Colon (tissue), 2 donors: ENCODE data around the gene MMP24.

Experiments
- FAIRE-seq: peaks from 2 replicates; lab custom pipeline; 2012; peaks lifted over from hg19 to GRCh38; lab: Jason Lieb, UNC
- donor health status: control.
- donor health status: control.

The MMP24 gene

DNA sequence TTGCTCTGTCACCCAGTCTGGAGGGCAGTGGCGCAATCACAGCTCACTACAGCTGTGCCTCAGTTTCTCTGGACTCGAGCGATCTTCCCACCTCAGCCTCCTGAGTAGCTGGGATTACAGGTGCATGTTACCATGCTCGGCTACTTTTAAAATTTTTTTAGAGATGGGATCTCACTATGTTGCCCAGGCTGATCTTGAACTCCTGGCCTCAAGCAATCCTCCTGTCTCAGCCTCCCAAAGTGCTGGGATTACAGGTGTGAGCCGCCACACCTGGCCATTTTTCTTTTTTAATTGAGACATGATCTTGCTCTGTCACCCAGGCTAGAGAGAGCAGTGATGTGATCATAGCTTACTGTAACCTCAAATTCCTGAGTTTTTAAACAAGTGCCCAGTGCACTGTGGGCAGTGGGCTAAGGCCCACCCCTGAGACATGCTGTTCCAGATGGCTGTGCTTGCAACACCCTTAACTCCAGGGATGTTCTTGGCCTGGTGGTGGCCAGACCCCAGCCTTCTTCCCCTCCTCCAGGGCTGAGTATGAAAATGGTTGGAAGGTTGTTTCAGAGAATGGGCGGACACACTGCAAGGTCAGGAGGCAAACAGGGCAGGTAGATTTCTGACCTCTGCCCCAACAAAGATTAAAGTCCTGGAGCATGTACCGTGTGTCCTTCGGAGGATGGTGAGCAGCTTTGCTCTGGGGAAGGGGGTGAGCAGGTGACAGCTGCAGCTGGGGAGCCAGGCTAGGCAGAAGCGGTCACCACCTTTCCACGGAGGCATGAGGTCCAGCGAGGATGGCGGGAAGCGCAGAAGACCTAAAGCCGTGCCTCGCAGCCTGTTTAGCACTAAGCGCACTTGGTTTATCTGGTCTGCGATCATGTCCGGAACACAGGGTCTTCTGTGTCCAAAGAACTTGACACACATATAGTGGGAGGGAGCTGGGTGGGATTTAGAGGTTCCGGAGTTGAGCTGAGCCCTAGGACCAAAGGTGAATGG, 67.1 kb downstream of the MMP24 start:
- no peak for FAIRE-seq

DNA sequence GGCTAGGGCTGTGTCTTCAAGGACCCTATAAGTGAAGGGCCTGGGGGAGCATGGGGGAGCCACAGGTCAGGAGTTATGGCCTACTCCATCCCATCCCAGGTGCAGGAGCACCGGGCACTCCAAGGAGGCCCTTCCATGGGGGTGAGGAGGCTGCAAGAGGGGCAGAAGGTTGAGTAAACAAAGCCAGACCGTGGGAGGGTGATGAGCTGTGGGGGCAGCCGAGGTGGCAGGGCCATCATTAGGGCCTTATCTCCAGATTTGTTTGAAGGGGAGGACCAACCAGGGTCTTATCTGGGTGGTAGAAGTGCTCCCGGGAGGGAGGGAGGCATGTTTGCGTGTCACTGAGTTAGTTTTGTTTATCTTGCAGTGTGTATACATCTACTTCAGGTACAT, 67.8 kb downstream of the MMP24 start:
- no peak for FAIRE-seq

DNA sequence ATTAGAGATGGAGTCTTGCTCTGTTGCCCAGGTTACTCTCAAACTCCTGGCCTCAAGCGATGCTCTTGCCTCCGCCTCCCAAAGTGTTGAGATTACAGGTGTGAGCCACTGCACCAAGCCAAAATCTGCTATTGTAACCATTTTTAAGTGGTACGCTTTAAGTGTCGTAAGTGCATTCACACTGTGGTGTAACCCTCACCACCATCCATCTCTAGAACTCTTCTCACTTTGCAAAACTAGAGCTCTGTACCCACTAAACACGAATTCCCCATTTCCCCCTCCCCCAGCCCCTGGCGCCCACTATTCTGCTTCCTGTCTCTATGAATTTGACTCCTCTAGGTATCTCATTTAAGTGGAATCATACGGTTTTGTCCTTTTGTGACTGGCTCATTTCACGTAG, 68.6 kb downstream of the MMP24 start:
- no peak for FAIRE-seq

DNA sequence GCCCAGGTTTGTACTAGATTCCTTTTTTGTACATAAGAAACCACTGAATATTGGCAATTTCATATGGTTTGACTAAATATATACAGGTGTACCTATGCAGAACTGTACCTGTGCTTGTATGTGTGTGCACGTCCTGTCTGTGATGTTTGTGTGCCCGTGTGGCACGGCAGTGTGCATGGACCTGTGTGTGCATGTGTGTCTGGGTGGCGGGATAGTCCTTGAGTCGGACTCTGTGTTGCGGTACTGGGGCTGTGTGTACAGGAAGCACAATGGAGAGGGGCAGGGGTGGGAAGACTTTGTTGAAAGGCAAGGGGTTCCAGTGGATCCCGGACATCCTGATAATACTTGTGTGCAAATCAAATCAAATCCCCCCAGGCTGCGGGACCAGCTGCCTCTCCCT, 69.2 kb downstream of the MMP24 start:
- FAIRE-seq = no peak

DNA sequence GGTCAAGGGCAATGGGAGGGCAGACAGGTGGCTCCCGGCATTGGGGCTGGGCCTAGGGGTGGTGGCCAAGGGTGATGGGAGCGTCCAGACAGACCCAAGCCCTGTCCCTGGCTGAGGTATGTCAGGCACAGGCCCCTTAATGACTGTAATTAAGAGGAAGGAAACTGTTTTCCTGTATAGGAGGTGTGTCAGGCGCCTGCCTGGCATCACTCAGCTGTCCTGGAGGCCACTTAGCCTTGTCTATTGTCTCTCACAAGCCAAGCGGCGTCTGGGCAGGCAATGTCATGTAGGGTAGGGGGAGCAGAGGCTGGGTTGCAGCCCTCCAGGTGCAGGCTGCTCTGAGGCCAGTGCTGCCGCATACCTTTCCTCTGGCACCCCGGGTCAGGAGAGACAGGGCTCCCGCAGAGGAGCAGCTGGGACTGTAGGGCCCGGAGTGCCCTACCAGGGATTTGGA, 69.6 kb downstream of the MMP24 start:
- FAIRE-seq = no peak

DNA sequence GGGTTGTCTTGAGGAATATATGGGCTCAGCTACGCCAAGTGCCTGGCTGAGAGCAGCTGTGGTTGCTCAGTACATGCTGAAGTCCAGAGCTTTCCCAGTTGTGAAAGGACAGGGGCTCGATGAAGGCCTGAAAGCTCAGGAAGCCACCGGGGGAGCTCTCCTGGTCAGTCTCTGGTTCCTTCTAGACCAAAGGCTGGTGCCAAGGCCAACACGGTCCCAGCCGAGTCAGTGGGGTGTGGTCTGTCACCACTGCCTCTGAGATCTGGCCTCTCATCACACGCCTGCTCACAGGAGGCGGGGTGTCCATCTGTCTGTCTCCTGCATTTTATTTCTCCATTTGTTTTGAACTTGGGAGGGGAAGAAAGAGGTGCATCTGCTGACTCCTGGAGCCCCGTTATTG, 70.7 kb downstream of the MMP24 start:
- no peak for FAIRE-seq

DNA sequence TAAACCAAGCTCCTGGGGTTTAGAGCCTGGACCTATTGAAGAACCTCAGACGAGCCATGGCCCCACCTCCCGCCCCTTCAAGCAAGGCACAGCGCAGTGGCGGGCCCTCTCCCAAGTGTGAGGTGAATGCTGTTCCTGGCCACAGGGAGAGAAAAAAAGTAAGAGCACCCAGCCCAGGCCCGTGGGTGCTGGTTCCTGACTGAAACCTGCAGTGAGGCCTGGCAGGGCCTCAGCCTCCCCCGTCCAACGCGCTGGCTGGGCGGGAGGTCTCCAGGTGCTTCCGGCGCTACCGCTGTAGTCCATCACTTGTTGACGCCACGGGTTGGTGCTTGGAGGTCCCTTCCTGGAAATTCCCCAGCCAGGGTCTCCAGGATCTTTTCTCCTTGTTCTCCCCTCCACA, 71.2 kb downstream of the MMP24 start:
- FAIRE-seq = no peak

DNA sequence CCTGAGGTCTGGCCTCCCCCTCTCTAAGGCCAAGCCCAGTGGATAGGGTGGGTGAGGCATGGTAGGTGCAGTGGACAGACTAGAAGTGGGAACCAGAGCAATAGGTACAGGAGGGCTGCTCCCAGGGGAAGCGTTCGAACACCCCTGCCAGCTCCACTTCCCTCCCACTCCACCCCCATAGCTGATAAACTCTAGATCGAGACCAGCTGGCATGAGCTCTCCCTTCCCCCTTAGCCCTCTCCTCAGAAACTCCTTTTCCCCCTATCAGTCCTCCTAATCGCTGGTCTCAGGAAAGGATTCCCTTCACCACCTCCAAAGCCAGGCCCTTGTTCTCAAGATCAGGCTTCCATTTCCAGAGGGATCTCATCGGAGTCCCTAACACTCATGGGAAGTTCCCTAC, 71.8 kb downstream of the MMP24 start:
- FAIRE-seq = no peak

DNA sequence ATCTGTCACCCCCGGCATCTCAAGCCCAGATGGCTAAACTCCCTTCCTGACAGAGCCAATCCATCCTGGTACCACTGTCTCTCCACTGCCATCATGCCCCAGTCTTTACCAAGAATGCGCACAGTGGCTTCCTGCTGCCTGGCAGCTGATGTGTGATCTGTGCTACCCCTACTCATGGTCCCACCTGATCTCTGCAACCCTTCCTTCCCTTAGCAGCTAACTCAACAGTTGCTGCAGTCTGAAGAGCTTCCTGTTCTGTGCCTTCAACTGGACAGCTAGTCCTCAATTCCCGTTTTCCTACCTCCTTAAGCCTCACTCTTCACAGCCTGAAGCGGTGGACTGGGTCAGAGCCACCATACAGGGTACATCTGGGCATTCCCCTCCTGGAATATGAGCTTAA, 73.3 kb downstream of the MMP24 start:
- FAIRE-seq = no peak

DNA sequence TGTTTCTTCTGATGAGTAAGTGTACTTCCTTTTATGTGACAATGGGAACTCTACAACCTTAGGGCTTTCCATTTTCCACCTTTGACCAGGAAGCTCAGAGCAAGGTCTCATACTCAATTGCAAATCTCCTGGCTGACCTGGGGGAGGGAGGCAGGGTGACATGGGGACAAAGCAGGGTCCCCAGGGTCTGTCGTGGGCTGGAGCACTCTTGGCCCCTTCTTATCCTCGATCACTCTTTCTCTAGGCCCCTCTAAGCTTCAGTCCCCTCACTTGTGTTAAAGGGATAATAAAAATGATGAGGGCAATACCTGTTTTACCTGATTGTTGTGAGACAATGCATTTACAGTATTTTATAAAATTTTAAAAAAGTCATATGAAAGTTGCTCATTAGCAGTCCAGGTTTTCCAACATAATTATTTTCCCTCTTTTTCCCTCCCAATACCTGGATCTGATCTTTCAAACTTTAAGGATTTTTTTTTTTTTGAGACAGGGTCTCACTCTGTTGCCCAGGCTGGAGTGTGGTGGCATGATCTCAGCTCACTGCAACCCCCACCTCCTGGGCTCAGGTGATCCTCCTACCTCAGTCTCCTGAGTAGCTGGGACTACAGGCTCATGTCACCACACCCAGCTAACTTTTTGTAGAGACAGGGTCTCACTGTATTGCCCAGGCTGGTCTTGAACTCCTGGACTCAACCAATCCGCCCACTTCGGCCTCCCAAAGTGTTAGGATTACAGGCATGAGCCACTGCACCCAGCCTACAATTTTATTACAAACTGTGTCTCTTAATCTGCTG, 74.2 kb downstream of the MMP24 start:
- no peak for FAIRE-seq

DNA sequence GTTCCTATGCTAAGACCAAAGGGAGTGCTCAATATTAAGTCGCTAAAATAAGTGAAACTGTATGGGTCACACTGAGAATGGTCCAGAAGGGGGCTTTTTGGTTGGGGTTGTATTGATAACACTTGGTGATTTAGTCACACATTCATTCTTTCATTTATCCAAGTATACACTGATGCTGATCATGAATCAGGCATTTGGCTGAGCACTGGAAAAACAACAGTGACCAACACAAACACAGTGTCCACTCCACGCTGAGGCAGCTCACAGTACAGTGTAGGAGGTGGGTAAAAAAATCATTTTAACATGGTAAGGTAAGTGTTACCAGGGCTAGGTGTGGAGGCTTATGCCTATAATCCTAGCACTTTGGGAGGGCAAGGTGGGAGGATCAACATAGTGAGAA, 74.9 kb downstream of the MMP24 start:
- FAIRE-seq = no peak

DNA sequence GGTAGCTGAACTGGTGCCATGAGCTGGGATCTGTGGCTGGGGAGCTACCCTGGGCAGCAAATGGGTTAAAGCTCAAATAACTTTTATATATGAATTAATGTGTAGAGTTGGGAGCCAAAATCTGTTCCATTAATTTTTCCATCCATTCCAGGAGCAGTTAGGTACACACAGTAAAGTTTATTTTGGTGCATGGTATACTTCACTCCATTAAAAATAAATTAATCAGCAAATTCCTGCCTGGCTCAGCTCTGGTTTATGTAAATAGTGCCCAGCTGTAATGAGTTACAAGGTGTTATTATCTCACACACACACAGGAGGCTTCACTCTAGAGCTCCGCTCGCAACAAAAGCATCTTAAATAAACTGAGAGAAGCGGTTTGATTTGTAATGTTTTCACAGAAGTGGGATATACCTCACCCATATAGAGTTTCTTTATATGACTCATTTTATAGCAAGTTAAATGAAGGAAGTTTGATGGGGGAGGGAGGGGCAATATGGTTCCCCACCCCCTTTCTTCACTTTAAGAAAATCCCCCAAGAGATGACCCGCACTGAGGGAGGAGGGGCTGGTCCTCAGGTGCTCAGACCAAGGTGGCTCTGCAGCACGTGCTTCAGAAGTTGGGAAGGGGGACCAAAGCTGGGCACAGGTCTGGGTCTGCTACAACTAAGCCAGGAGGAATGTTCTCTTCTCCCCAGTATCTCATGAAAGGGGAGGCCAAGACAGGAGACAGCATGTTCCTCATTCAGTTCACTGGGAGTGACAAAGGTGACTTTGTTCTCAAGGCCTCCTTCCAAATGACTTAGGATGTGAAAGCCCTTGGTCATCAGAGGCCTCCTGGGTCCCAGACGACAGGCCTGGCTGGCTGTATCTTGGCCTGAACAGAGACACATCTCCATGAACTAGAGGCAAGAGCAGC, 76.2 kb downstream of the MMP24 start:
- FAIRE-seq = no peak

DNA sequence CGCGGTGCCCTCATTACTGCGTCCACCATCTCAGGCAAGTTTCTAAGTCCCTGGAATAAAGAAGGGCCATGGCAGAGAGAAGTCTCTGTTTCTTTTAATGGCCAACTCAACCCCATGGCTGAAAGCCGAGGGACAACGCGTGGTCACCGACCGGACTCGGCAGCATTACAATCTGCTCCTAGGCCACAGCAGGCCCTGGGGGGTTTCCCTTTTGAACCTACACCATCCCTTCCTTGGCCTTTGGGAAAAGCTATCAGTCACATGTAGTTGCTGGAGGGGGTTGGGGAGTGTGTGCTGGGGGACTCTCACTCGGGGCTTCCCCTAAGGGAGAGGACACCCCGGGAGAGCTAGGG, 76.9 kb downstream of the MMP24 start:
- no peak for FAIRE-seq

DNA sequence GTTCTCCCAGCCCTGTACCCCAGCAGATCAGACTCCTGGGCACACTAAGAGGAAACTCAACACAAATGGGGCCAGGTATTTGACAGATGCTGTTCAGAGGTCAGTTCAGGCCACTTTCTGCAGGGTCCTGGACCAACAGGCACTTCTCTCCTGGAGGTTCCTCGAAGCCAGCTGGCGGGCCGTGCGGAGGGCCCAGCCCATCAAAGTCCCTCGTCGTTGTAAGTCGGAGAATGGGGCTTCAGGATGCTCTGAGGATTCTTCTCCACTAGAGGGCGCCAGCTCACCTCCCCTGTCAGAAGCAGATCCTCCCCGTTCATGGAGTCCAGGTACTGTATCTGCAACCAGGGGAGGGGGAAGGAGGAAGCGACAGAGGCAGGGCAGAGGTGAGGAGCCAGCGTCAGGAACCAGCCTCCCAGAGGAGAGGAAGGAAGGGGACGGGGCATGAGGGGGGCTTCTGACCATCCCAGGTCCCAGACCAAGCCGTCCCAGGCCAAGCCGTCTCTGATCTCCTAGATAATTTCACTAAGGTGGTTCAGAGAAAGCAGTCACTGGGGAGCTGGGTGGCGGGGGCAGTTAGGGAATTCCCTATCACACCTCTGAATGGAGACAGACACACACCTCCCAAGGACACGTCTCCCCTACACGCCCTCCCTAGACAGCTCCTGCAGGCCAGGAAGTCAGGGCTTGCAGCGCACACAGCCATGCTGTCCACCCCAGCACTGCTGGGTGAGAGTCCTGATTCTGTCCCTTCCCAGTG, 77.4 kb downstream of the MMP24 start:
- no peak for FAIRE-seq

DNA sequence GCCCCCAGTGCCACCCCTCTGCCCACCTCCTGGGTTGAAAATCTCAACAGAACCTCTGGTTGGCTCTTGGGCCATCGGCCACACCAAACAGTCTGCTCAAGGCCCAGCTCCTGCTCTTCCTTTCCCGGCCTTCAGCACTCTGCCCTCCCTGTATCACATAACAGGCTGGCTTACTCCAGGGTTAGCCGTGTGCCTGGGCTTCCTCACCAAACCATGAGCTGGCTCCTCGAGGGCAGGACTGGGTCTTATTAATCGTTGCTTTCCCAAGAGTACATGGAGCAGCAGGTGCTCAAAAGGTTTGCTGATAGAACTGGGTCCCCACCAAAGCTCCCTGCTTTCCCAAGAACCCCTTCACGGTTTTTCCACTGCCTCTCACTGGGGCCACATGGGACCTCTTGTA, 78.5 kb downstream of the MMP24 start:
- no peak for FAIRE-seq

DNA sequence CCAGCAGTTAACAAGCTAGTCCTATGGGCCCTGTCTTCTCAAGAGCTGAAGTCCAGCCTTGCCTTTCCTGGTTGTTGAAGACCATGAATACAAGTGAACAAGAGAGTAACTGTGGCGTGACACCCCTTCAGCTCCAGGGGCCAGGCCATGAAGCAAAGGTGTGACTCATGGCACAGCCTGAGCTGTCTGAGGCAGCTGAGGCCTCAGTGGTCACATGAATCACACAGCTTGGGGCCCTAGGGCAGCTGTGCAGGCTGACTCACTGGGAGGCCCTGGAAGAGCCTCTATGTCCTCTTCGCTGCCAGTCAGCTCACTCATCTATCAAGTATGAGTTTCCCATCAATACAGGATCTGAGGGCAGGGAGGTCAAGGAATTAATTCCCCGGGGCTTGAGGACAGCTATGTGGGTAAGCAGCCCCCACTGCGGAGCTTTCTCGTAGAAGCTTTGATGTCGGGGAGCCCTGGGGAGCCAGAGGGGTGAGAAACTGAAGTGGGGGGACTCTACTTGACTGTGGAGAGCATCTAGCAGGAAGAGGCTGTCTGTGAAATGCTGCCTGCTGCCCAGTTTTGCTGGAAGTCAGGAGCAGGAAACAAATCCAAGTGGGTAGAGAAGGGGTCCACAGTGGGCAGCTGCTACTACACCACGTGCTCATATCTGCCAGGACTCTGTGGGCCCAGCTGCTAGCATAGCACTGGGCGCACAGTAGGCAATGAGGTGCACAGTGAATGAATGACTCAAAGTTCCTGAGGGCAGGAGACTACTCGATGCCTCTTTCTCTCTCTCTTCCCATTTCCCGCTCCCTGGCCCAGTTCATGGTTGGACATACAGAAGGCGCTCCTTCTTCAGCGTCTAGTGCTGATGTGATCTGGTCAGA, 79.4 kb downstream of the MMP24 start:
- no peak for FAIRE-seq

DNA sequence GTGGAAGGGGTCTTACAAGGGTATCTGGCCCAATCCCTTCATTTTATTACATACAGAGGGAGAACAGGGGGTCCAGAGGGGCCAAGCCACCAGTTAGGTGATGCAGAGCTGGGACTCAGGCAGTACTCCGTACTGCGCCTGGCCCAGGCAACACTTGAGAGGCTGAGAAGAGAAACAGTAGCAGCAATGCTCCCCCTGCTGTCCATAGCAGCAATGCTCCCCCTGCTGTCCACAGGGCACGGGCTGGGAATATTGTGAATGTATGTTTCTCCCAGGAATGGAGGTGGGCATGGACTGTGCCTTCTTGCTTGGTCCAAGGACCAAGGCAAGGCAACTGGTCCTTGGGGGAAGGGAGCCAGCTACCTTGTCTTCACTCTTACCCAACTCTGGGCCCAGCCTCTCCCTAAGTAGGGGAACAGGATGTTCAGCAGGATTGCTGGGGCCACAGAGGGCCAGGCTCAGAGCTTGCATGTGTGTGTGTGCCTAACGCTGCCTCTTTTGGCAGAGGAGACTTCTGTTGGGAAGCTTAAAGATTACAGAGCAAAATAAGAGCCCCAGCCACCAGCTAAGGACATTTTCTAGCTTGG, 80.5 kb downstream of the MMP24 start:
- no peak for FAIRE-seq

DNA sequence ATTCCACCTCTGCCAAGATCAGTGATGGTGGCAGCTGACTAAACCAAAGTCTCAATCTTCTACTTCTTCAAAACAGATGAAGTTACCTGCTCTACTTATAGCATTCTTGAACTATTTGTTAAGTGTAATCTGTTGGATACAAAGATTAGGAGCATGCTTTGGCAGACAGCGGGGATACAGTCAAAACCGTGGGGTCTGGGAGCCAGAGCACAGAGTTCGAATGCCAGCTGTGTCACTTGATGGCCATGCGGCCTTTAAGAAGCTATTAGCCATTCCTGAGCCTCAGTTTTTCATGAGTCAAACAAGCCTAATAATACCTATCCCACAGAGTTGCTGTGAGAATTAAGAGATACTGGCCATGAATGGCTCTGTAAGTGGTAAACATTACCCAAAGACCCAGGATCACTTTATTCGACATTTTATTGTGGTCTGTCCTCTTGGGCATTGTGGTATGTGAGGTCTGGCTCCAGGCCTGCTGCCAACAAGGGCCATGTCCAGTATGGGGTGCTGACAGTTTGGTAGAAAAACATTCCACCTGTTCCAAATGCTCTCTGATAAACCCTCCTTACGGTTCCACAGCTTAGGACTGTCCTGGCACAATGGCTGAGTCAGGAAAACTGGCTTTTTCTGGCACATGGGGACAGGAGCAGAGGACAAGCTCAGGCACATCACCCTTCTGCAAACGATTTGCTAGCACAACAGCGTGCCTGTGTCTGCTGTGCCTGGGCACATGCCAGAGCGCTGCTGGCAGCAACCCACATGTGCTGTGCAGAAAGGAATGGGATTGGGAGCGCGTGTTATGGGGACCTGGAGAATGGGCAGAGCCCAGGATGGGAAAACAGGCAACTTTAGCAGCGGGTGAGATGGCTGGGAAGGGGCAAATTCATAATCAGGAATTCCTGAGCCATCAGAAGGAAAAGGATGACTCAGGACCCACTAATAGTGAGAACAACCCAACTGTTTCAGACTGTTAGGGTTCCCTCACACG, 81.5 kb downstream of the MMP24 start:
- FAIRE-seq = no peak

DNA sequence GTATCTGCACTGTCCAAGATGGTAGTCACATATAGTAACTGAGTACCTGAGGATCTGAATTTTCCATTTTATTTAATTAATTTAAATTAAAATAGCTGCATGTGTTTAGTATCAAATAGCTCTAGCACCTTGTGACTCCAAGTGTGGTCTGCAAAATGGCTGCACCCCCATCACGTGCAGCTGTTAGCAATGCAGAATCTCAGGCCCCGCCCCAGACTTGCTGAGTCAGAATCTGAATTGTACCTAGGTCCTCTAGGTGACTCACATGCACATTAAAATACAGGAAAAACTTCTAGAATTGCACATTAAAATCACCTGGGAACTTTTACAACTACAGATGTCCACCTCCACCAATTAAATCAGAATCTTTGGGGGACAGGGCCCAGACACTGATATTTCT, 84.9 kb downstream of the MMP24 start:
- no peak for FAIRE-seq
